ENCODE data around the gene EIF2B1.

DNA sequence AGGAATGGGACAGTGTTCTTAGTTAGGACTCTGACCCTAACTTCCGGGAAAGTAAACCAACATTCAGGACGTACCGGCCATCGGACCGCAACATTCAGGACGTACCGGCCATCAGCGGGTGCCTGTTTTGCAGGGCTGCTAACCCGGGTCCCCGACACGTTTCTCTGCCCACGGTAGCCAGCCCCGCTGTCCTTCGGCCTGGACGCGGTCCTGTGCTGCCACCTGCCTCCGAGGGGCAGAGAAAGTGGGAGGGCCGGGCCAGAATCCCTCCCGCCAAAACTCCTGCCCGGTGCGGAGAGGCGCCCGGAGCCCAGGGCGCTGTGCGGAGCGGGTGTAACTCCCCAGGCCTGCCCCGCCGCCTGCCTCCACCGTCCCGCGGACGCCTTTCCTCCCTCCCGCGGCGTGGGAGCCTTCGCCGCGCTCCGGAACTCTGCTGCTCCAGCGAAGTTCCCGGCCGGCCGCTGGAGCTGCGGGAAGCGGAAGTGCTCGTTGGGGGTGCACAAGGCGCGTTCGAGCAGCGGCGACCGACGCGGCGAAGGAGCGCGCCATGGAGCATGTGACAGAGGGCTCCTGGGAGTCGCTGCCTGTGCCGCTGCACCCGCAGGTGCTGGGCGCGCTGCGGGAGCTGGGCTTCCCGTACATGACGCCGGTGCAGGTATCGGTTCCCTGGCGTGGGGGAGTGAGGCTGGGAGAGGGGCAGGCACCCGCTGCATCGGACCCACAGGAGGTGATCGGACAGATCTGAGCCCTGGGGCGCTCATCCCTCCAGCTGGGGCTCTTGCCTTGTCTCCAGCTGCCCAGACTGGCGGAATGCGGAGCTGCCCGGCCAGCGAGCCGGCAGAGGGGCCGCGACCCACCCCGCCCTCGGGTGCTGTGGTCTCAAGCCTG lies 31.6 kb downstream of the EIF2B1 start, which contains the start of gene DDX55:
- TF ChIP-seq POLR2A (IDR thresholded peaks at IDR 0.05) = peak; percentile 62
- TF ChIP-seq, protein P1, sequence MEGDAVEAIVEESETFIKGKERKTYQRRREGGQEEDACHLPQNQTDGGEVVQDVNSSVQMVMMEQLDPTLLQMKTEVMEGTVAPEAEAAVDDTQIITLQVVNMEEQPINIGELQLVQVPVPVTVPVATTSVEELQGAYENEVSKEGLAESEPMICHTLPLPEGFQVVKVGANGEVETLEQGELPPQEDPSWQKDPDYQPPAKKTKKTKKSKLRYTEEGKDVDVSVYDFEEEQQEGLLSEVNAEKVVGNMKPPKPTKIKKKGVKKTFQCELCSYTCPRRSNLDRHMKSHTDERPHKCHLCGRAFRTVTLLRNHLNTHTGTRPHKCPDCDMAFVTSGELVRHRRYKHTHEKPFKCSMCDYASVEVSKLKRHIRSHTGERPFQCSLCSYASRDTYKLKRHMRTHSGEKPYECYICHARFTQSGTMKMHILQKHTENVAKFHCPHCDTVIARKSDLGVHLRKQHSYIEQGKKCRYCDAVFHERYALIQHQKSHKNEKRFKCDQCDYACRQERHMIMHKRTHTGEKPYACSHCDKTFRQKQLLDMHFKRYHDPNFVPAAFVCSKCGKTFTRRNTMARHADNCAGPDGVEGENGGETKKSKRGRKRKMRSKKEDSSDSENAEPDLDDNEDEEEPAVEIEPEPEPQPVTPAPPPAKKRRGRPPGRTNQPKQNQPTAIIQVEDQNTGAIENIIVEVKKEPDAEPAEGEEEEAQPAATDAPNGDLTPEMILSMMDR (IDR thresholded peaks at IDR 0.05) = peak; percentile 22 to 85 (median 40)
